ENCODE measurements around the gene SNAP91.

SNAP91 gene

GRCh38 chr6:83702749-83703148 lies 6.2 kb downstream of the SNAP91 start:
- H3K4me3 ChIP-seq (ENCODE audit: low read length) = no peak overlapping the region
- DNase-seq (ENCODE audit: low read depth) = no peak
- TF ChIP-seq CTCF (conservative IDR thresholded peaks at IDR 0.05; ENCODE audit: low read depth, low read length) = no peak

GRCh38 chr6:83702077-83702476 lies 6.8 kb downstream of the SNAP91 start:
- no peak overlapping the region for H3K4me3 ChIP-seq (ENCODE audit: low read length)
- DNase-seq (ENCODE audit: low read depth) = no peak
- TF ChIP-seq CTCF (conservative IDR thresholded peaks at IDR 0.05; ENCODE audit: low read depth, low read length) = no peak

- no peak for TF ChIP-seq CTCF (conservative IDR thresholded peaks at IDR 0.05; ENCODE audit: low read depth, low read length)
- no peak overlapping the region for H3K4me3 ChIP-seq (ENCODE audit: low read length)
- peak; percentile 77 for DNase-seq (ENCODE audit: low read depth)
Observed at GRCh38 chr6:83696674-83697073, 12.2 kb downstream of the SNAP91 start.

- no peak for TF ChIP-seq CTCF (conservative IDR thresholded peaks at IDR 0.05; ENCODE audit: low read depth, low read length)
- no peak overlapping the region for H3K4me3 ChIP-seq (ENCODE audit: low read length)
- DNase-seq (ENCODE audit: low read depth) = no peak
Observed at GRCh38 chr6:83685481-83685880, 23.4 kb downstream of the SNAP91 start.

- no peak overlapping the region for H3K4me3 ChIP-seq (ENCODE audit: low read length)
- TF ChIP-seq CTCF (conservative IDR thresholded peaks at IDR 0.05; ENCODE audit: low read depth, low read length) = no peak
- no peak for DNase-seq (ENCODE audit: low read depth)
Observed at GRCh38 chr6:83677791-83678190, 31.1 kb downstream of the SNAP91 start.

- TF ChIP-seq CTCF (conservative IDR thresholded peaks at IDR 0.05; ENCODE audit: low read depth, low read length) = no peak
- no peak for DNase-seq (ENCODE audit: low read depth)
- H3K4me3 ChIP-seq (ENCODE audit: low read length) = no peak overlapping the region
Observed at GRCh38 chr6:83637953-83638352, 70.9 kb downstream of the SNAP91 start.

- no peak for TF ChIP-seq CTCF (conservative IDR thresholded peaks at IDR 0.05; ENCODE audit: low read depth, low read length)
- no peak for DNase-seq (ENCODE audit: low read depth)
- no peak overlapping the region for H3K4me3 ChIP-seq (ENCODE audit: low read length)
Observed at GRCh38 chr6:83636800-83637199, 72.1 kb downstream of the SNAP91 start.

All from retinal pigment epithelial cell (primary cell).